ENCODE results near the gene WDR83. TPM values are rescaled to one million over a fixed set of nuclear protein-coding genes. Genes with fewer than 3 reads are reported as not detected.

Gene WDR83
- total RNA-seq, 1 donor from 2014 or later = 12.0 TPM

- Histone ChIP-seq H3K36me3 (peaks cover 40 to 50% of the 10 kb centered on the region in 2 donors), H3K9me3 (no peaks in the 10 kb centered on the region), H3K27me3 (no peaks in the 10 kb centered on the region), H3K4me3 (no peak overlapping the region), H3K4me1 (peaks cover 0 to 9% of the 10 kb centered on the region in 2 donors), H3K27ac (no peak overlapping the region)
- TF ChIP-seq CTCF (IDR thresholded peaks at IDR 0.05) = no peak
- no peak for DNase-seq (ENCODE audit: low spot score in 2 of 2)
- intact Hi-C loops (cut with DNase I) = loop anchor here (5.0 kb wide), 1 partner anchor 57 kb away; the partner anchor contains the start of gene GET3
These were observed 13.4 kb downstream of the WDR83 start for GRCh38 chr19:12680034-12680433.

- H3K27ac ChIP-seq = peak within 1 kb of the TSS; percentile 93 to 98
- H3K9me3 ChIP-seq = no peaks in the 10 kb centered on the region
- H3K27me3 ChIP-seq = no peaks in the 10 kb centered on the region
- intact Hi-C loops (cut with DNase I) = loop anchor here (1.0 to 5.0 kb wide), 2 partner anchors 12 to 56 kb away; partner anchors contain the start of gene GET3
- TF ChIP-seq CTCF (IDR thresholded peaks at IDR 0.05) = no peak
- peak within 1 kb of the TSS; percentile 82 to 99 for H3K4me3 ChIP-seq
- peaks cover 0 to 9% of the 10 kb centered on the region in 2 donors for H3K4me1 ChIP-seq
- H3K36me3 ChIP-seq = peaks cover 27 to 37% of the 10 kb centered on the region in 2 donors
- DNase-seq (ENCODE audit: low spot score in 2 of 2) = peak; percentile 59 to 97
These were observed 14.7 kb downstream of the WDR83 start, which contains the start of gene DHPS for GRCh38 chr19:12681074-12681987. DHPS (minus strand) TSS chr19:12681880; CDS start chr19:12681766, 114 bp downstream.

- H3K4me3 ChIP-seq = no peak overlapping the region
- no peak for TF ChIP-seq CTCF (IDR thresholded peaks at IDR 0.05)
- no peak overlapping the region for H3K27ac ChIP-seq
- DNase-seq (ENCODE audit: low spot score in 2 of 2) = no peak
- peaks cover 0 to under 1% of the 10 kb centered on the region in 2 donors for H3K4me1 ChIP-seq
- H3K36me3 ChIP-seq = no peaks in the 10 kb centered on the region
- intact Hi-C loops (cut with DNase I) = no loop called here
- no peaks in the 10 kb centered on the region for H3K27me3 ChIP-seq
- H3K9me3 ChIP-seq = no peaks in the 10 kb centered on the region
These were observed 19.2 kb downstream of the WDR83 start for GRCh38 chr19:12685831-12686230.

GRCh38 chr19:12687496-12688196 is 21.0 kb downstream of the WDR83 start, which contains the start of gene GNG14:
GNG14 (plus strand) TSS chr19:12687998; CDS start chr19:12688049, 51 bp downstream.
- no peak within 1 kb of the TSS for H3K4me3 ChIP-seq
- H3K36me3 ChIP-seq = no peaks in the 10 kb centered on the region
- H3K9me3 ChIP-seq = no peaks in the 10 kb centered on the region
- H3K27ac ChIP-seq = no peak within 1 kb of the TSS
- H3K4me1 ChIP-seq = no peaks in the 10 kb centered on the region
- TF ChIP-seq CTCF (IDR thresholded peaks at IDR 0.05) = no peak
- no peaks in the 10 kb centered on the region for H3K27me3 ChIP-seq
- DNase-seq (ENCODE audit: low spot score in 2 of 2) = no peak
- intact Hi-C loops (cut with DNase I) = no loop called here

- DNase-seq (ENCODE audit: low spot score in 2 of 2) = no peak
- H3K4me1 ChIP-seq = no peaks in the 10 kb centered on the region
- no peaks in the 10 kb centered on the region for H3K36me3 ChIP-seq
- no peak overlapping the region for H3K27ac ChIP-seq
- no peaks in the 10 kb centered on the region for H3K9me3 ChIP-seq
- no peaks in the 10 kb centered on the region for H3K27me3 ChIP-seq
- TF ChIP-seq CTCF (IDR thresholded peaks at IDR 0.05) = no peak
- intact Hi-C loops (cut with DNase I) = no loop called here
- H3K4me3 ChIP-seq = no peak overlapping the region
These were observed 22.4 kb downstream of the WDR83 start for GRCh38 chr19:12689012-12689411.
